Naive B cell (primary cell): Measurements from ENCODE around the gene MLXIPL. TPM values are rescaled to one million over a fixed set of nuclear protein-coding genes. Genes with fewer than 3 reads are reported as not detected.
"Not testable (repeated sequence)": the region's sequence is repeated elsewhere in the genome, so short reads cannot be mapped to it uniquely, and the experiment has no call there.

Experiments used
- ATAC-seq, 2 donors: fragments of 150-1000 bp; cut with Tn5 transposase; 2 replicates each; pipeline ENCODE4 v1.10.0; 2021; ENCODE audit warnings: low read depth in 2 of 2, mild to moderate bottlenecking in 2 of 2, moderate library complexity in 2 of 2
- DNase-seq: peaks from one replicate; pipeline ENCODE4 v3.0.0; 2022
- H3K27ac Mint-ChIP-seq, 6 donors: one replicate each; pipeline ENCODE4 v1.8.0; 2020 to 2022; ENCODE audit warnings: mild to moderate bottlenecking in 6 of 6, mixed read lengths in 6 of 6, moderate library complexity in 5 of 6, inconsistent platforms in 2 of 6
- H3K27me3 Mint-ChIP-seq, 3 donors: one replicate each; pipeline ENCODE4 v1.8.0; 2021 to 2022; ENCODE audit warnings: mixed read lengths in 3 of 3, mild to moderate bottlenecking in 1 of 3
- H3K36me3 Mint-ChIP-seq, 2 donors: one replicate each; pipeline ENCODE4 v1.8.0; 2020 to 2022; ENCODE audit warnings: mixed read lengths in 2 of 2, inconsistent platforms in 1 of 2, mild to moderate bottlenecking in 1 of 2
- H3K4me1 Mint-ChIP-seq, 3 donors: one replicate each; pipeline ENCODE4 v1.8.0; 2020 to 2022; ENCODE audit warnings: mixed read lengths in 3 of 3, inconsistent platforms in 1 of 3, mild to moderate bottlenecking in 1 of 3, moderate library complexity in 1 of 3
- H3K4me3 Mint-ChIP-seq, 8 donors: one replicate each; pipeline ENCODE4 v1.8.0; 2020 to 2022; ENCODE audit warnings: mild to moderate bottlenecking in 8 of 8, mixed read lengths in 8 of 8, moderate library complexity in 8 of 8, inconsistent platforms in 2 of 8
- H3K9me3 Mint-ChIP-seq, 7 donors: one replicate each; pipeline ENCODE4 v1.8.0; 2020 to 2022; ENCODE audit warnings: mixed read lengths in 7 of 7, mild to moderate bottlenecking in 5 of 7, inconsistent platforms in 2 of 7, moderate library complexity in 1 of 7
- polyA plus RNA-seq, 6 donors: library from polyadenylated mRNA; unstranded; fragments of 300-500 nt; fragmentation: Illumina TruSeq; gene quantifications; one replicate each; pipeline ENCODE4 v1.2.3, GENCODE V29; 2021; ENCODE audit warnings: low read depth in 6 of 6

Gene MLXIPL
- polyA plus RNA-seq, 6 donors from 2014 or later, result not detected

DNA sequence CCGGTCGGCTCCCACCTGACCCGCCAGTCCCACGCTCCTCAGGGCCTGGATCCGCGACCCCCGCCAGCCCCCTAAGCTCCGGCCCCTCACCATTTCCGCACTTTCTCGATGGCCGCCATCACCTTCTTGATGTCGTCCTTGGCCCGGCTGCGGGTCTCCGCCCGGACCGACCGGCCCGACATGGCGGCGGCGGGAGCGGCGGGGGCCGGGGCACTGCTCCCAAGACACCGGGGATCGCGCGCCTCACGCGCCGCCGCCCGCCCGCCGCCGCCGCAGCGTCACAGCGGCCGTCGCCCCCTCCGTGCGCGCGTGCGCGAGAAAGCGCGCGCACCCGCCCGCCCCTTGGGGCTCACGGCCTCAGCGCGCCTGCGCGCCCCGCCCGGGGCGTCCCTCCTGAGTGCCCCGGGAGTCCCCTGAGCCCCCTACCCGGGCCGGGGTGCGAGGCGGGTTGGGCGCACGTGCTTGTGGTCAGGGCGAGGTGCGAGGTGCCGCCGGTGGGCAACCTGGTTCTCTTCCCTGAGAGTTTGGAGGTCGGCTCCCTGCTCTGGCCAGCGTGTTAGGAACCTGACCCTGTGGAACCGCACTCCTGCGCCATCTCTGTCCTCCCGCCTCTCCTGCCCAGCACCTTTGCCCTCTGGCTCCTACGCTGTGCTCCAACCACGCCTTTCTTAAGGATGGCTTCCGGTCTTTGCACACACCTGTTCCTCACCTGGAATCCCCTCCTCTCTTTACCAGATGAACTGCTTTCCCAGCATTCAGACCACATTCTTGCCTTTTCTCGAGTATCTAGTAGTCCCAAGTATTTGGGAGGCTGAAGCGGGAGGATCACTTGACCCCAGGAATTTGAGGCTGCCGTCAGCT is 66.7 kb downstream of the MLXIPL start, which contains the start of gene BCL7B:
Gene BCL7B (minus strand): TSS at position 294 of the 861 bp plus-strand sequence. CDS start 112 bp downstream, at position 182.
- DNase-seq (peak; percentile 83), ATAC-seq (peak; percentile 59 to 65)
- Mint-ChIP-seq H3K27me3 (peaks cover 0 to 4% (median 0%) of the 10 kb centered on the region in 3 donors), H3K4me3 (peak within 1 kb of the TSS; percentile 84 to 95 (median 92)), H3K4me1 (peaks cover 18 to 33% (median 31%) of the 10 kb centered on the region in 3 donors), H3K36me3 (no peaks in the 10 kb centered on the region), H3K9me3 (no peaks in the 10 kb centered on the region), H3K27ac (peak within 1 kb of the TSS; percentile 93 to 99 (median 98))

DNA sequence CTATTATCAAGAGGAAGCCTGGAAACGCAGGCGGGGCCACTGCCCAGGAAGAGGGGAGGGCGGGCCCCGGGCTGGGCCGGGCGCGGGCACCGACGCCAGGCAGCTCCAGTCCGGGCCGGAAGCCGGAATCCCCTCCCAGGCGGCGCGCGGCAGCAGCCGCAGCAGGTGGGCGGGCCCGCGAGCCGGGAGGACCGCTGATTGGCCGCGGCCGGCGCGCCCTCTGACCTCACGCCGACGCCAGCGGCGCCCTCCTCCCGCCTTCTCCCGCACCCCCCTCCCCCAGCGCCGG is 67.3 kb downstream of the MLXIPL start:
- H3K36me3 Mint-ChIP-seq, result no peaks in the 10 kb centered on the region
- H3K4me1 Mint-ChIP-seq, result peaks cover 17 to 33% (median 31%) of the 10 kb centered on the region in 3 donors
- no peaks in the 10 kb centered on the region for H3K9me3 Mint-ChIP-seq
- H3K27me3 Mint-ChIP-seq, result peaks cover 0 to 3% (median 0%) of the 10 kb centered on the region in 3 donors
- DNase-seq, result peak; percentile 90
- H3K4me3 Mint-ChIP-seq, result peak overlapping the region; percentile 84 to 94 (median 92)
- peak overlapping the region; percentile 92 to 99 (median 96) for H3K27ac Mint-ChIP-seq
- ATAC-seq, result peak; percentile 86 to 88

DNA sequence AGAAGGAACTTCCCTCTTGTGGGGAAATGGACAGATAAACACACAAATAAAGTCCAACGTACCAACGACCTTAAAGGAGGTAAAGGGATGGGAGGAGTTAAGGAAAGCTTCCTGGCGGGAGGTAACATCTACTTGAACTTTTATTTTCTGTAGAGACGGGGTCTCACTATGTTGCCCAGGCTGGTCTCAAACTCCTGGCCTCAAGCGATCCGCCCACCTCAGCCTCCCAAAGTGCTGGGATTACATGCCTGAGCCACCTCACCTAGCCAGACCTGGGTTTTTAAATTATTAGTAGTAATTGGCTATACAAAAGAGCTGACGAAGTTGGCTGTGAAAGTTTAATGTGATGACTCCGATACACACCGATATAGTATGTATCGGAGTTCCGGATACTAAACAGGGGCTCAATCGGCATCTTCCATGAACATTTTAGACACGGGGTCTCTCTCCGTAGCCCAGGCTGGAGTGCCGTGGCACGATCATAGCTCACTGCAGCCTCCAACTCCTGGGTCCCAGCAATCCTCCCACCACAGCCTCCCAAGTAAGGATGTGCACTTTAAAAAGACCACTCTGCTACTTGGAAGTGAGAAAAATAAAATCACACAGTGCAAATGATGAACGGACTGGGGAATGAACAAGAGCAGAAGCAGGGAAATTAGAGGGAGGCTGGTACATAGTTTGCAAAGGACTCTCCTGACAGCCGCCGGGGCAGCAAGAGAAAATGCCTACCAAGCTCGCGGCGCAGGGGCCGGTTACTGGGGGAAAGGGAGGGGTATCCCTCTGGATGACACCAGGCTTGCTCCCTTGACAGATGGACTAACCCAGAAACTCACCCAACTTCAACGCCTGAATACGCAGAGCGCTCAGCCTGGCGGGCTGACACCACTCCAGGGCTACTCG is 67.9 kb downstream of the MLXIPL start:
- H3K9me3 Mint-ChIP-seq, result no peaks in the 10 kb centered on the region
- H3K4me3 Mint-ChIP-seq, result peak overlapping the region; percentile 84 to 94 (median 92)
- no peaks in the 10 kb centered on the region for H3K36me3 Mint-ChIP-seq
- DNase-seq (no peak), ATAC-seq (no peak)
- no peaks in the 10 kb centered on the region for H3K27me3 Mint-ChIP-seq
- peaks cover 18 to 33% (median 31%) of the 10 kb centered on the region in 3 donors for H3K4me1 Mint-ChIP-seq
- H3K27ac Mint-ChIP-seq, result peak overlapping the region; percentile 91 to 98 (median 96)

DNA sequence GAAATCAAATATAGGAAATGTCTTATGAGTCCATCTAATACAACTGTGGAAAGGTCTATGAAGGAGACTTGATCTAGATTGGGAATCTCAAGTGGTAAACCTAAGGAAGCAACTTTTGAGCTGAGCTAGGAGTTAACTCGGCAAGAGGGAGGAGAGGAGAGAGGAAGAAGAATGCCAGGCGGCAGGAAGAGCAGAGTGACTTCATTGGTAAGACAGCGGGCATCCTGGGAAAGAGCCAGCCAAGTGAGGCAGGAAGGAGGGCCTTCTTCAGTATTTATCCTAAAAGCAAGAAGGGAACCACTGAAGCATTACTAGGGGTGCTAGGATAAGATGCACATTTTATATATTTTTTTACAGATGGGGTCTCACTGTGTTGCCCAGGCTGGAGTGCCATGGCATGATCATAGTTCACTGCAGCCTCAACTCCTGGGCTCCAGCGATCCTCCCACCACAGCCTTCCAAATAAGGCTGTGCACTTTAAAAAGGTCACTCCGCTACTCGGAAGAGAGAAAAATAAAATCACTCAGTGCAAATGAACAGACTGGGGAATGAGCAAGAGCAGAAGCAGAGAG is 68.8 kb downstream of the MLXIPL start:
- Mint-ChIP-seq H3K9me3 (no peaks in the 10 kb centered on the region), H3K36me3 (peaks cover 0 to 4% of the 10 kb centered on the region in 2 donors), H3K27me3 (no peaks in the 10 kb centered on the region), H3K27ac (peak overlapping the region; percentile 37 to 97 (median 88)), H3K4me1 (peaks cover 18 to 33% (median 29%) of the 10 kb centered on the region in 3 donors), H3K4me3 (peak overlapping the region; percentile 84 to 94 (median 92))
- ATAC-seq, result no peak
- DNase-seq, result no peak

GRCh38 chr7:73550093-73550492 is 74.2 kb downstream of the MLXIPL start:
- H3K27me3 Mint-ChIP-seq, H3K4me3 Mint-ChIP-seq, H3K9me3 Mint-ChIP-seq, ATAC-seq, H3K36me3 Mint-ChIP-seq, DNase-seq: not testable (repeated sequence)
- peaks cover 22 to 32% (median 25%) of the 10 kb centered on the region in 3 donors for H3K4me1 Mint-ChIP-seq
- peak overlapping the region in 1 of 6 donors; percentile 45 for H3K27ac Mint-ChIP-seq

DNA sequence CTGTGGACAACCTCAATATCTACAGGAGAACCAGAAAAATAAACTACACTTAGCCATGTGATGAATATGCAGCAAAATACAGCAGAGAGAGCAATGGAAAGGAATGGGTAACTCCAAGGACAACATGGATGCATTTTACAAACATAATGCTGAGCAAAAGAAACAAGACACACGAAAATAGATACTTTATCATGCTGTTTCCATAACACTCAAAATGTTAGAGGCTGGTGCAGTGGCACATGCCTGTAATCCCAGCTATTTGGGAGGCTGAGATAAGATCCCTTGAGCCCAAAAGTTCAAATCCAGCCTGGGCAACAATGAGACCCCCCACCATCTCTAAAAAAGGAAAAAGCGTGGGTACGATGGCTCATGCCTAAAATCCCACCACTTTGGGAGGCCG is 75.1 kb downstream of the MLXIPL start:
- no peak for ATAC-seq
- Mint-ChIP-seq H3K4me1 (peaks cover 22 to 23% (median 22%) of the 10 kb centered on the region in 3 donors), H3K27me3 (no peaks in the 10 kb centered on the region), H3K36me3 (peaks cover 0 to 4% of the 10 kb centered on the region in 2 donors), H3K4me3 (no peak overlapping the region), H3K27ac (peak overlapping the region in 2 of 6 donors; percentile 45 to 56), H3K9me3 (no peaks in the 10 kb centered on the region)
- DNase-seq, result no peak

- Mint-ChIP-seq H3K36me3 (peaks cover 0 to 4% of the 10 kb centered on the region in 2 donors), H3K4me1 (peaks cover 22 to 28% (median 22%) of the 10 kb centered on the region in 3 donors), H3K27me3 (no peaks in the 10 kb centered on the region), H3K9me3 (no peaks in the 10 kb centered on the region), H3K27ac (peak overlapping the region in 1 of 6 donors; percentile 11), H3K4me3 (no peak overlapping the region)
- DNase-seq (no peak), ATAC-seq (no peak)
Observed at GRCh38 chr7:73547841-73548240, 76.5 kb downstream of the MLXIPL start.

DNA sequence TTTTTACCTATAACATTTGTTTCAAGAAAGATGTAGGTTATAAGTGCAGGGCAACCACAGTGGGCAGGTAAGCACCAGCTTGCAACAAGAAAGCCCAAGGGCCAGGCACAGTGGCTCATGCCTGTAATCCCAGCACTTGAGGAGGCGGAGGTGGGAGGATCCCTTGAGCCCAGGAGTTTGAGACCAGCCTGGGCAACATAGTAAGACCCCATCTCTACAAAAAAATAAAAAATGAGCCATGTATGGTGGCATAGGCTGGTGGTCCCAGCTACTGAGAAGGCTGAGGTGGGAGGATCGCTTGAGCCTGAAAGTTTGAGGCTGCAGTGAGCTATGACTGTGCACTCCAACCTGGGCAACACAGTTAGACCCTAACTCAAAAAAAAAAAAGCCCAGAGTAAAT is 79.6 kb downstream of the MLXIPL start:
- H3K4me3 Mint-ChIP-seq, result no peak overlapping the region
- no peaks in the 10 kb centered on the region for H3K9me3 Mint-ChIP-seq
- ATAC-seq, result no peak
- peaks cover 8 to 14% of the 10 kb centered on the region in 2 donors for H3K36me3 Mint-ChIP-seq
- DNase-seq, result no peak
- peak overlapping the region in 1 of 6 donors; percentile 71 for H3K27ac Mint-ChIP-seq
- no peaks in the 10 kb centered on the region for H3K27me3 Mint-ChIP-seq
- peaks cover 20 to 32% (median 21%) of the 10 kb centered on the region in 3 donors for H3K4me1 Mint-ChIP-seq

Other genes with a start within 250 kb of the MLXIPL start
- gene FZD9, start 190.7 kb downstream of the MLXIPL start, polyA plus RNA-seq, result under 1 TPM in 4 of 6 donors, not detected in 2; 0.17 to 0.91 (median 0.33) TPM
- 10 to 100 TPM in 5 of 6 donors, 1 to 10 TPM in 1; 8.6 to 31.2 (median 13.5) TPM for gene BAZ1B, start 102.2 kb downstream of the MLXIPL start, polyA plus RNA-seq
- gene BCL7B, start 66.8 kb downstream of the MLXIPL start, polyA plus RNA-seq, result 100 to 1,000 TPM in 1 of 6 donors, 10 to 100 TPM in 5; 83.3 to 112 (median 88.9) TPM
- gene TBL2, start 45.9 kb downstream of the MLXIPL start, polyA plus RNA-seq, result 10 to 100 TPM; 15.6 to 34.0 (median 21.3) TPM
- under 1 TPM in 1 of 6 donors, not detected in 5; 0.23 TPM for gene VPS37D, start 43.3 kb upstream of the MLXIPL start, polyA plus RNA-seq
- gene DNAJC30, start 58.9 kb upstream of the MLXIPL start, polyA plus RNA-seq, result 10 to 100 TPM in 5 of 6 donors, 1 to 10 TPM in 1; 9.9 to 15.4 (median 12.2) TPM
- 100 to 1,000 TPM; 129 to 249 (median 148) TPM for gene BUD23, start 59.1 kb upstream of the MLXIPL start, polyA plus RNA-seq
- gene STX1A, start 95.1 kb upstream of the MLXIPL start, polyA plus RNA-seq, result 1 to 10 TPM in 2 of 6 donors, under 1 TPM in 4; 0.35 to 2.3 (median 0.84) TPM
- gene ABHD11, start 114.3 kb upstream of the MLXIPL start, polyA plus RNA-seq, result 10 to 100 TPM in 5 of 6 donors, not detected in 1; 10.8 to 18.9 (median 14.0) TPM
- not detected for gene CLDN3, start 145.7 kb upstream of the MLXIPL start, polyA plus RNA-seq
- gene CLDN4, start 206.5 kb upstream of the MLXIPL start, polyA plus RNA-seq, result under 1 TPM in 2 of 6 donors, not detected in 4; 0.08 to 0.13 TPM
- 1 to 10 TPM in 3 of 6 donors, under 1 TPM in 1, not detected in 2; 0.61 to 3.9 (median 1.6) TPM for gene METTL27, start 218.0 kb upstream of the MLXIPL start, polyA plus RNA-seq
- not detected for gene TMEM270, start 236.6 kb upstream of the MLXIPL start, polyA plus RNA-seq